Daoy (cell line): ENCODE data around the gene RIMKLB. TPM values are rescaled to one million over a fixed set of nuclear protein-coding genes. Genes with fewer than 3 reads are reported as not detected.
"Not testable (repeated sequence)": the region's sequence is repeated elsewhere in the genome, so short reads cannot be mapped to it uniquely, and the experiment has no call there.

Experiments
- DNase-seq: peaks from one replicate; pipeline ENCODE4 v3.0.0-alpha.2; 2015; ENCODE audit warnings: low read depth
- total RNA-seq: library from RNA; depleted of rRNA; stranded (reverse); fragments of >200 nt; shearing (Covaris generic); gene quantifications from 2 replicates; pipeline ENCODE4 v1.2.3, GENCODE V29; 2014

The RIMKLB gene
- total RNA-seq, 1 experiment from 2014 or later, result 21.3 TPM

DNA sequence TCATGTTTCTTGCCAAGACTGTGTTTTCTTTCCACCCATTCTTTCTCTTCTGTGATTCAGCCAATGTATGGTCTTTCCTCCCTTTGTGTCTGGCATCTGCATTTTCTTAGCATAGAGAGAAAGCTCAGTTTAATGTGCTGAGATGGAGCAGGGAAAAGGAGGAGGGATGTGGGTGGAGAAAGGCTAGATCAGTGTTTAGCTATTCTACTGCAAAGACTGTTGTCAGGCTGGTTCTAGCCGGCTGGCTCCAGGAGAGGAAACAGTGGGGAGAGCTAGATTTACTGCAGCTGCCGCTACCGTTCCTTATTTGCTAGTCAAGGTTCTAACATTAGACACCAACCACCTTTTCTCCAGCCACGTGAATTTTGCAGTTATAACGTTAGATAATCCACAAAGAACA is 5.2 kb upstream of the RIMKLB start:
- peak; percentile 60 for DNase-seq

DNA sequence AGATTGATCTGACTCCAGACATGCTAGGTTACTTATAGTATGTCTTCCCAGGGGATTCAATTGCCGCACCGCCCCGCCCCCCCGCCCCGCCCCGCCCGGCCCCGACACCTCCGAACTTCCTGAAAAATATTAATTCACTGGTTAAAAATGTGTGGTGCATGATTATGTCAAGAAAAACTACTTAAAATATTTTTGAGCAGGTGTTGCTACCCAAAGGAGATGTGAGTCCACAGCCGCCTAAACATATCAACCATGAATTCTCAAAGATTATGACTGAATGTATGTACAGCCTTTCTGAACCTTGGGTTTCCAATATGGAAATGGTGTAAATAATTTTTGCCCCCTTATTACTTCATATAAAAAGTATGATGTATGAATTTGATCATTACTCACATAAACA is 2.7 kb upstream of the RIMKLB start:
- no peak for DNase-seq

DNA sequence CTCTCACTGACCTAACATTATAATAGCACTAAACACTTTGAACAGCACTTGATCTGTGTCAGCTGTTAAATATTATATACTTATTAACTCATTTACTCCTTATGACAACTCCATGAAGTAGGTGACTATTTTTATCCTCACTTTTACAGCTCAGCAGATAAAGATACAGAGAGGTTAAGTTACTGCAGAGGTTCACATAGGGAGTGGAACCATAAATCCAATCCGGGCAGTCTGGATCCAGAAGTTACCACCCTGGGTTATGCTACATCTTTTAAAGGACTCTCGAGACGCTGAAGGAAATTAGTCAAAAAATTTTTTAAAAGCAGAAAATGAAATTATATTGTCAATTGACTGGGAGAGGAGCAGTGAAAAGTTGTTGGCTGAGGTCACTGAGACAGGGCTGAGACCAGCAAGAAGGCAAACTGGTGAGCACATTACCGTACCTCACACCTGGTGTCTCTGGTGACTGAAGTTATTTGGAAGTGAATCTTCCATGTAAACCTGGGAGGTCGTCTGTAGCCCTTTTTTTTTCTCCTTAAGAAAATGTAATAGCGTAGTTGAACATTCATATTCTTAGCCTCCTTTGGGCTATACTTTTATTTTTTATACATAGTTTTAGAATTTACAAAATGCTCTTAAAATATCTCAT is 1.2 kb upstream of the RIMKLB start:
- DNase-seq, result no peak

DNA sequence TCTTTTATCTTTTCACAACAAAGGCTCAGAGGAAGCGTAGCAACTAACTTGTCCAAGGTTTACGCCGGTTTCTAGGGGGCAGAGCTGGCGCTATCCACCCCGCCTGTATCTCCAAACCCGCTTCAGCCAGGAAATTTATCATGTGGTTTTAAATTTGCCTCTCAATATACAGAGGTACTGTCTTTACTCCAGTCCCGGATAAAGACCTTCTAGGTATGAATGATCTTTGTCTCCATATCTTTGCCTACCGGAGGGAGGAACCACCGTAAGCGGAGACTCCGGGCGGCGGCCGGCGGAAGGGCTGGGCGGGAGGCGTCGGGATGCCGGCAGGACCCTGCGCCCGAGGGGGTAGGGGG is 693 bp upstream of the RIMKLB start:
- DNase-seq, result peak; percentile 46

DNA sequence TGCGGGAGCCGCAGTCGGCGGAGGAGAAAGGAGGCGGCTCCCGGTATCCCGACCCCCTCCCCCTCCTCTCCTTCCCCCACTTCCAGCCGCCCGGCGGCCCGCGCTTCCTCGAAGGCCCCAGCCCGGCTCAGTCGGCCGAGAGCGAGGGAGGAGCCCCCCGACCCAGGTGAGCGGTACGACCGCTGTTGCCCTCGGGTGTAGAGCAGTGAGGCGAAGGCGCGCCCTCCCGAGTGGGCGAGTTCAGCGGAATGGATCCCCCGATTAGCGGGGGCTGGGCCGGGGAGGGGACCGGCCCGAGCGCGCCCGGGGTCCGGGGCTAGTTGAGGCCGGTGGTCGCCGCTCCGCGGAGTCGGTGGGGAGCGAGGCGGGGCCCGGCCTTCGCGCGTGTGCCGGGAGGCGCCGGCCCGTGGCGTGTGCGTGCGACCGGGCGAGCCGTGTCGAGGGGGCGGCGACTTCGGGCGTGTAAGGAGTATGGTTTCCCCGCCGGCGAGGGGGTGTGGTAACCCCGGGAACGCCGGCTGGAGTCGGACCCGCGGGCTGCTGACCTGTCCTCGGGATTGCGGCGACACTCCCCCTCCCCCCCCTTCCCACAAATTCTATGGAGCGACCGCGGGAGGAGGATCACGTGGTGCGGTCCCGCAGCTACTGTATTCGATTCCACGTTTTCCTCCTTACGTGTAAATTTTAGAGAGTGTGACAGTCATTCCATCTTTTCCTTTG is 501 bp downstream of the RIMKLB start:
- DNase-seq, result peak; percentile 57

DNA sequence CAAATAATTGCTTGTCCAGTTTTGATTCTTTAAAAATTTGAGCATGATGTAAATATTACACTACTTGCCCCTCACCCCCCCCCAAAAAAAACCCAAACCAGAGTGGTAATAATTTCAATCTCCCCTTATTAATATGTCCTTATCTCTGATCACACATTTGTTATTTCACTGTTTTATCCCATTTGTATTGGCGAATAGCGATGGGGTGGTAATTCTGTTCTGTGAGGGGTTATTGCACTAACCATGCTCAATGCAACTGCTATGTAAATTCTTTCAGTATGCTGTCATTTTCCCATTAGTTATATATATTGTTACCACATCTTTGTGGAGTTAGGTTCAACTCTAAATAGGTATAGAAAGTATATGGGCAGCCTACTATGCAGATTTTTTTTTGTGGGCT is 1.1 kb downstream of the RIMKLB start:
- DNase-seq, result no peak

DNA sequence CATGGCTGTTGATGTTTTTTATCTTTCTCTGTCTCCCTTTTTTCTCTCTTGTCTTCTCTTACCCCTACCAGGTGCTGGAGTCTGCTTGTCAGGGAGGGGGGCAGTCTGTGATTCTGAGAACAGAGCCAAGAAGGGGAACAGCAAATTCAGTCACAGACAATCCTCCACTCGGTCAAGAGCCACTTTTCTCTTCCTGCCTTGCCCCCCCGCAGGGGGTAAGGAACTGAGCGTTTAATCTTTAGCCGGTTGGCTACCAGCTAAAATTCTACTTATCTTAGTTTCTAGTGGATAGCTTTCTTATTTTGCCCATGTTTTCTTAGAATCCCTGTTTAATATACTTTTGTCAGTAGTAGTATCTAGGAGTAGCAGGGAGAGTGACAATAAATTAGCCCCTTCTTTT is 1.9 kb downstream of the RIMKLB start:
- no peak for DNase-seq

DNA sequence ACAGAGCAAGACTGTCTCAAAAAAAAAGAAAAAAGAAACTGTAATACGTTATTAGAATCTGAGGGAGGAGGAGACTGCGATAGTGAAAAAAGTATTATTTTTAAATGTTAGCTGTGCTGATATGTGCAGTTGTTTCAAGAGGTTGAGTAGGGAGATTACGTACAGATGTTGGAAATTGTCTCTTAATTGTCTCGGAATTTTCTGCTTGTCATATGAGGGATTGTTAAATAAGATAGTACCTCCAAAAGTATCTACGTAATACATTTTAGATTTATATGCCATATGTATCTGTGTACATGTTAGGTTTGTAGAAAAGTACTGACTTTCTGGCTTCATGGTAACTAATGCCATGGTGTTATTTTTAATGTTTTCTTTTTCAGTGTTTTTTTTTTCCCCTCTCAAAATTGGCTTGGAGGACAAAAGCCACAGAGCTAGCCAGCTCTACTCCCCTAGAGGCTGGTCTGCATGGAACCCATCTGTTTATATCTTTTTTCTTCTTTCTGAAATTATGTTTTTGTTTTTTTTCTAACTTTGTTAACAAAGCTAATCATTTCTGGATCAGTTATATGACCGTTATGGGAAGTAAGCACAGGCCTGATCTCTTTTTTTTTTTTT is 3.4 kb downstream of the RIMKLB start:
- DNase-seq, result no peak

DNA sequence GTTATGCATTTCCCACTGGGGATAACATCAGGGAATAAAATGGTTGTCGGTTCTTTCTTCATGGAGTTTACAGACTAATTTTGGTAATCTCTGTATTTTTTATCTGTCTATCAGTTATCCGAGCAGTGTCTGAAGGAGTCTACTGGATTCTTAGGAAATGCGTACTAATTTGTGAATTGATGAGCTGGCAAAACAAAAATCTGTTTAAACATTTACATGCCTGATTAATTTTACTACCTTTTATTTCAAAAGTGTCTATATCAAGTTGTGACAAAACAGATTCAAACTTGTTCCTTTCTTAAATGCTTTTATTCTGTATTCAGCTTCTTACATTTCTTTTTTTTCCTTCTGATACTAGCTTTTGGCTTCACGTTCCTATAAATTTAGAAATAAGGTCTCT is 4.4 kb downstream of the RIMKLB start:
- no peak for DNase-seq

DNA sequence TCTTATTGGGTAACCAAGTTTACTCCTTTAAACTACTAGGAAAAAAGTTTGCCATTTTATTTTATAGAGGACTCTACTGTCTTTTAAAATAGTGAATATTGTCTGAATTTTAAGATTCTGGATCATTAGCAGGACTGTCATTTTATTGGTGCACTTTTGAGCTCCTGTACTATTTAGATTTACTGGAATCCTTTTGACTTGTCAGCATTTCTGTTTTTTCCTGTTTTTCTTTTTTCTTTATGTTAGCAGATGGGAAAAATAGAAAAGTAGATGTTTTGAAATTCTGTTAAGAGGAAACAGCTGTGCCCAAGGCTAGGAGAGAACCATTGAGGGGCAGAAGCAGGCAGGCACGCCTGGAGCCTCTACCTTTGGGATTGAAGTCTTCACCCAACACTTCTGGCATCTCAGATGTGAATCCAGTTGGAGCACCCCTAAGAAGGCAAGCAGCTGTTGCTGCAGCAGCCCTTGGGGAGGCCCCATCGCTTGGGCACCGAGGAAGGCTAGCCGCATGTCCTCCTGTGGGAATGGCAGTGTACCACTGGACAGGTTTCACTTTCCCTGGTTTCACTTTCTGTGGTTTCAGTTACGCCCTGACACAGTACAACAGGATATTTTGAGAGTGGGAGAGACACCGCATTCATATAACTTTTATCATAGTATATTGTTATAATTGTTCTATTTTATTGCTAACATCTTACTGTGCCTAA is 11.5 kb downstream of the RIMKLB start:
- DNase-seq, result peak; percentile 71

DNA sequence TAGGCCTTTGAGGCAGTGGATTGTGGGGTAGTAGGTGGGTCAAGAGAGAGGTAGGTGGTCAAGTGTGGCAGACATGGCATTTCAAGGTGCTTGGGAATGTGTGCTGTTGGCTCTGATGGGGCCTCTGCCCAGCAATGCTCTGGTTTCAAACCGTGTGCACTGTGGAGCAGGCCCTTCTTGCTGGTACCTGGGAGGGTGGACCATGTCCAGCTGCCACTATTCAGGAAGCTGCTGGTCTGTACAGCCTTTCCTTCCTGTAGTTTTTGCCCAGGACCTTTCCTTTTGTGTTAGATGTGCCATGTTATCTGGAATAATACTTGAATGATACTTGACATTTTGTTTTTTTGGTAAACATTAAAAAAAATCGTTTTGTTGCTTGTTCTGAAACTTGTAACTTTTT is 14.8 kb downstream of the RIMKLB start:
- no peak for DNase-seq

DNA sequence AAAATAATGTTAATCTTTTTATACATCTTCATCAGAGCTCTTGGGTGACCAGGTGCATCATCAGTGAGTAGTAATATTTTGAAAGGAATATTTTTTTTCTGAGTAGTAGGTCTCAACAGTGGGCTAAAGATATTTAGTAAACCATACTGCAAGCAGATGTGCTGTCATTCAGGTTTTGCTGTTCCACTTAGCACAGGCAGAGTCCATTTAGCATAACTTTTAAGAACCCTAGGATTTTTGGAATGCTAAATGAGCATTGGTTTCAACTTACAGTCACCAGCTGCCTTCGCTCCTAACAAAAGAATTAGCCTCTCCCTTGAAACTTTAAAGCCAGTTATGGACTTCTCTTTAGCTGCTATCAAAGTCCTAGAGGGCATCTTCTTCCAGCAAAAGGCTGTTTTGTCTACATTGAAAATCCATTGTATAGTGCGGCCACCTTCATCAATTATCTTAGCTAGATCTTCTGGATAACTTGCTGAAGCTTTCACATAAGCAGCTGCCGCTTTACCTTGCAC is 24.6 kb downstream of the RIMKLB start:
- no peak for DNase-seq

DNA sequence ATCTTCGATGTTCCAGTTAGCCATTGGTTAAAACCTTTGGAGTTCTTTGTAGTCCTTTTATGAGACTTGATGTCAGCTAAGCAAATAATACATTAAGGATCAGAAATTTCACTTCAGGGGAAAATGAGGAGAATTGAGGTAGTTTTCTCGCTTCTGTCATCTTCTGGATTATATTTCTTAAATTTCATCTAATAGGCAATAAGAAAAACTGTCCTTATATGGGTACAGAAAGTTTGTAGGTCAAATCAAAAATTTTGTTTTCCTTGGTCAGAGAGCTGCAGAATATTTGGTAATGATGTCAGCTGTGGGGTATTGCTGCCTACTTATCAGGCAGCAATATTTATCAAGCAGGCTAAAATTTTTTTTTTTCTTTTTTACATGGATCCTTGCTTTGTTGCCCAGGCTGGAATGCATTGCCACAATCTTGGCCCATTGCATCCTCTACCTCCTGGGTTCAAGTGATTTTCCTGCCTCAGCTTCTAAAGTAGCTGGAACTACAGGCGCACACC is 37.1 kb downstream of the RIMKLB start:
- no peak for DNase-seq

DNA sequence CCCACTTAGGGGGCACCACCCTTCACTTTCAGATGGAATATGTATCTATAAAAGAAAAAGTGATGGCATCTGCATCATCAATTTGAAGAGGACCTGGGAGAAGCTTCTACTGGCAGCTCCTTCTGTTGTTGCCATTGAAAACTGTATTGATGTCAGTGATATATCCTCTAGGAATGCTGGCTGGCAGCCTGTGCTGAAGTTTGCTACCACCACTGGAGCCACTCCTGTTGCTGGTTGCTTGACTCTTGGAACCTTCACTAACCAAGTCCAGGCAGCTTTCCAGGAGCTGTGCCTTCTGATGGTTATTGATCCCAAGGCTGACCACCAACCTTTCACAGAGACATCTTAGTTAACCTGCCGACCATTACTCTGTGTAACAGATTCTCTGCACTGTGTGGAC is 44.7 kb downstream of the RIMKLB start:
- DNase-seq, result peak; percentile 4

DNA sequence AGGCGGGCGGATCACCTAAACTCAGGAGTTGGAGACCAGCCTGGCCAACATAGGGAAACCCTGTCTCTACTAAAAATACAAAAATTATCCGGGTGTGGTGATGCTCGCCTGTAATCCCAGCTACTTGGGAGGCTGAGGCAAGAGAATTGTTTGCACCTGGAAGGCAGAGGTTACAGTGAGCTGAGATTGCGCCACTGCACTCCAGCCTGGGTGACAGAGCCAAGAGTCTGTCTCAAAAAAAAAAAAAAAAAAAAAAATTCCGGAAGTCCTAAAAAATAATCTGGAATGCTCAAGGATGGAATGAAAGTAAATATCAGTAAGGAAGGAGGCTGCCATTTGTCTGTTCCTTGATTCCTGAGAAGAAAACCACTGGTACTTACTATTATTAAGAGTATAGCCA is 45.3 kb downstream of the RIMKLB start:
- not testable (repeated sequence) for DNase-seq

DNA sequence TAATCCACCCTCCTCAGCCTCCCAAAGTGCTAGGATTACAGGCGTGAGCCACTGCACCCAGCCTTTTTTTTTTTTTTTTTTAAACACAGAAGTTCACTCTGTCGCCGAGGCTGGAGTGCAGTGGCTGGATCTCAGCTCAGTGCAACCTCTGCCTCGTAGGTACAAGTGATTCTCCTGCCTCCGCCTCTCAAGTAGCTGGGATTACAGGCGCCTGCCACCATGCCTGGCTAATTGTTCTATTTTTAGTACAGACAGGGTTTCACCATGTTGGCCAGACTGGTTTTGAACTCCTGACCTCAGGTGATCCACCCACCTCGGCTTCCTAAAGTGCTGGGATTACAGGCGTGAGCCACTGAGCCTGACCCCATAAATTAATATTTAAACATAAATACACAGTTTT is 47.8 kb downstream of the RIMKLB start:
- DNase-seq, result not testable (repeated sequence)

DNA sequence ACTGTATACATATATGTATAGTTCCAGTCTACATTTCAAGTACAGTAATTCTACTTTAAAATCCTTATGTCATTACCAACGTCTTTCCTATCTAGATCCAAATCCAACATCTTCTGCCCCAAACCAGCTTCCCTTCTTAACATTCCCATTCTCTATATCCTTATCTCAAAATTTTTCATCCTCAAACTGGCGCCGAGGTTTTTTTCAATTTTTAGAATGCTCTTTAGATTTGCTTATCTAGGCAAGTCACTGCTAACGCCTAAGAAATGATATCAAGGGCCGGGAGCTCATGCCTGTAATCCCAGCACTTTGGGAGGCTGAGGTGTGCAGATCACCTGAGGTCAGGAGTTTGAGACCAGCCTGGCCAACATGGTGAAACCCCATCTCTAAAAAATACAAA is 48.3 kb downstream of the RIMKLB start:
- no peak for DNase-seq

DNA sequence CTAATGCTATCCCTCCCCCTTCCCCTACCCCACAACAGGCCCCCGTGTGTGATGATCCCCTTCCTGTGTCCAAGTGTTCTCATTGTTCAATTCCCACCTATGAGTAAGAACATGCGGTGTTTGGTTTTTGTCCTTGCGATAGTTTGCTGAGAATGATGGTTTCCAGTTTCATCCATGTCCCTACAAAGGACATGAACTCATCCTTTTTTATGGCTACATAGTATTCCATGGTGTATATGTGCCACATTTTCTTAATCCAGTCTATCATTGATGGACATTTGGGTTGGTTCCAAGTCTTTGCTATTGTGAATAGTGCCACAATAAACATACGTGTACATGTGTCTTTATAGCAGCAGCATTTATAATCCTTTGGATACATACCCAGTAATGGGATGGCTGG is 62.3 kb downstream of the RIMKLB start:
- not testable (repeated sequence) for DNase-seq

DNA sequence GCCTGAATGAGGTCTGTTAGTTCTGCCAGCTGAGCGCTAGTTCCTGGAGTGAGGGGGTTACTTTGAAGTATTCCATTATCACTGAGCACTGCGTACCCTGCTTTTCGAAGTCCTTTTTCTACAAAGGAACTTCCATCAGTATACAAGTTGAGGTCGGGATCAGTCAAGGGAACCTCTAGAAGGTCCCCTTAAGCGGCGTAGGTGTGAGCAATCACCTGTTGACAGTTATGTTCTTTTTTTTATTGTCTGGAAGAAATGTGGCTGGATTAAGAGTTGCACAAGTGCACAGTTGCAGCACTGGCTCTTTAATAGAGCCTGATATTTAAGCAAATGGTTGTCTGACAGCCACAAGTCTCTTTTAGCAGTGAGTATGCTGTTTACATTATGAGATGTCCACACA is 64.9 kb downstream of the RIMKLB start:
- not testable (repeated sequence) for DNase-seq

DNA sequence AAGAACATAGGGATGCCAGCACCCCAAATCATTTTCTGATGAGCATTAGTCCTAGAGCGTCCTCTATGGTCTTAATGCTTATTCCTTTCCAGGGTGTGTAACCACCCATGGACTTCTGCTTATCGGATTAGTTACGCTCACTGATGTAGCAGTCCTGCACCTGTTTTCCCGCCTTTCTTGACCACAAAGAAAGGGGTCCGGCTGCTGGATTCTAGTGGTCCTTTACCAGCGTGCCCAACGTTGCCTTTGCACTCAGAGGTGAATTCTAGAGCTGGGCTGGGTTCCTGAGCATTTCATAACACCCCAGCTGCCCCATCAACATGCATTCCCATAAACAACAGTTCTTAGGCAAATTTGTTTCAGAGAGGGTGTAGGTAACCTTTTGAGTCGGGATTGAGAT is 68.3 kb downstream of the RIMKLB start:
- DNase-seq, result not testable (repeated sequence)

DNA sequence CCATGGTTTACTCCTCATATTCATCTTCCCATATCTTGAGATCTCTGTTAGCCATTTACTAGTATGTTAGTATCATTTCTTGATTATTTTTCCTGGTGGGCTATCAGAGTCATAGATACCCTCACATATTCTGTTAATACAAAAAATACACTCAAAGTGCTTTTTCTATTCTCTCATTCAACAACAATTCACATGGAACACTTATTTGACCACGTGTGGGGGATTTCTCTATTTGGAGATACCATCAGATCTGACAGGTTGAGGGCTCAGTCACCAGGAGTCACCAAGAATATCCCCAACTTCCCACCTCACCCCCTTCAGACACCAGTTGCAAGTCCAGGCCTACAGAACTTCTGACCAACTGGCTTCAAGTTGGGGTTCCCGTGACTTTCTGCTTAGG is 72.7 kb downstream of the RIMKLB start:
- no peak for DNase-seq

DNA sequence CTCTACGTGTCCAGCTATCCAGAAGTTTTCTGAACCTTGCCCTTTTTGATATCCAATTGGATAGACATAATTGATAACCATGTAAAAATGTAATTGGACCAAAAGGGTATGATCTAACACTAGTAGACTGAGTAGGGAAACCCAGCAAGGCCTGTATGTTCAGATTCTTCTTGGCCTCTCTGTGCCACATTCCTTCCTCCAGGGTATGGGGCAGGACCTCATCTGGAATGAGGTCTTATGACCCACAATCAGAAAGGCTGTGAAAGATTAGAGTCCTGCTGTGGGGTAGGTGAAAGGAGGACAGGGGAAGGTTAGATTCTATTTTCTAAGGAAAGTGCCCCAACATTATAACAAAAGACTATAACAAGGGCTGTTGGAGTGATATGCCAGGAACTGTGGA is 73.3 kb downstream of the RIMKLB start:
- DNase-seq, result no peak
